ENCODE results near the gene TLN1.
A peak's percentile ranks its signal among the peaks of the same experiment; 100 is the strongest.

The TLN1 gene

GRCh38 chr9:35729700-35730485, 2.1 kb downstream of the TLN1 start:
- peak; percentile 86 for DNase-seq (ENCODE audit: low spot score)

- DNase-seq (ENCODE audit: low spot score): no peak
Measured at GRCh38 chr9:35729101-35729500, 2.9 kb downstream of the TLN1 start.

- peak; percentile 80 for DNase-seq (ENCODE audit: low spot score)
Measured at GRCh38 chr9:35728041-35728971, 3.7 kb downstream of the TLN1 start.

- no peak for DNase-seq (ENCODE audit: low spot score)
Measured at GRCh38 chr9:35727676-35728040, 4.3 kb downstream of the TLN1 start.

- DNase-seq (ENCODE audit: low spot score): peak; percentile 41
Measured at GRCh38 chr9:35726931-35727330, 5.1 kb downstream of the TLN1 start.

- DNase-seq (ENCODE audit: low spot score): no peak
Measured at GRCh38 chr9:35725362-35725761, 6.6 kb downstream of the TLN1 start.

GRCh38 chr9:35723908-35724307, 8.1 kb downstream of the TLN1 start:
- DNase-seq (ENCODE audit: low spot score): no peak

GRCh38 chr9:35723426-35723825, 8.6 kb downstream of the TLN1 start:
- no peak for DNase-seq (ENCODE audit: low spot score)

- no peak for DNase-seq (ENCODE audit: low spot score)
Measured at GRCh38 chr9:35719546-35719945, 12.4 kb downstream of the TLN1 start.

GRCh38 chr9:35718721-35719511, 13.1 kb downstream of the TLN1 start:
- DNase-seq (ENCODE audit: low spot score): no peak

GRCh38 chr9:35717132-35717870, 14.7 kb downstream of the TLN1 start:
- no peak for DNase-seq (ENCODE audit: low spot score)

- DNase-seq (ENCODE audit: low spot score): no peak
Measured at GRCh38 chr9:35716230-35716629, 15.8 kb downstream of the TLN1 start.

- DNase-seq (ENCODE audit: low spot score): no peak
Measured at GRCh38 chr9:35714579-35715252, 17.3 kb downstream of the TLN1 start.

GRCh38 chr9:35714123-35714522, 17.9 kb downstream of the TLN1 start:
- DNase-seq (ENCODE audit: low spot score): no peak

GRCh38 chr9:35713578-35713977, 18.4 kb downstream of the TLN1 start:
- DNase-seq (ENCODE audit: low spot score): no peak

- DNase-seq (ENCODE audit: low spot score): no peak
Measured at GRCh38 chr9:35712762-35713400, 19.1 kb downstream of the TLN1 start.

GRCh38 chr9:35711501-35712428, 20.2 kb downstream of the TLN1 start:
- DNase-seq (ENCODE audit: low spot score): no peak

- DNase-seq (ENCODE audit: low spot score): no peak
Measured at GRCh38 chr9:35710818-35711500, 21.0 kb downstream of the TLN1 start.

GRCh38 chr9:35708146-35708545, 23.8 kb downstream of the TLN1 start:
- no peak for DNase-seq (ENCODE audit: low spot score)
